Kidney capillary endothelial cell (primary cell): ENCODE measurements around the gene CCDC85C.

Experiments used
- DNase-seq: peaks from one replicate; pipeline ENCODE4 v3.0.0-alpha.2; 2018; ENCODE audit warnings: low spot score

CCDC85C gene

DNA sequence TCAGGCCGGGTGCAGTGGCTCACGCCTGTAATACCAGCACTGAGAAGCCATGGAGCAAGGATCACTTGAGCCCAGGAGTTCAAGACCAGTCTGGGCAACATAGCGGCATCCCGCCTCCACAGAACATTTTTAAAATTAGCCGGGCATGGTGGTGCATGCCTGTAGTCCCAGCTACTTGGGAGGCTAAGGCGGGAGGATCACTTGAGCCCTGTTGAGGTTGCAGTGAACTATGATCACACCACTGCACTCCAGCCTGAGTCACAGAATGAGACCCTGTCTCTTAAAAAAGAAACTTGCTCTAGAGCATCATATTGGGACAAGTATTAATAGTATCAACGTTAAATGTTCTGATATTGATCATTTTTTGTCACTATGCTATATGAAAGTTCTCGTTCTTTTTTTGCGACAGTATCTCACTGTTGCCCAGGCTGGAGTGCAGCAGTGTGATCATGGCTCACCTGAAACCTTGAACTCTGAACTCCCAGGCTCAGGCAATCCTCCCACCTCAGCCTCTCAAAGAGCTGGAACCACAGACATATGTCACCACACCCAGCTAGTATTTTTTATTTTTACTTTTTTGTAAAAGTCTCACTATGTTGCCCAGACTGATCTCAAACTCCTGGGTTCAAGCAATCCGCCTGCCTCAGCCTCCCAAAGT, 47.7 kb downstream of the CCDC85C start:
- no peak for DNase-seq

GRCh38 chr14:99554757-99555531, 49.1 kb downstream of the CCDC85C start:
- DNase-seq, result no peak

DNA sequence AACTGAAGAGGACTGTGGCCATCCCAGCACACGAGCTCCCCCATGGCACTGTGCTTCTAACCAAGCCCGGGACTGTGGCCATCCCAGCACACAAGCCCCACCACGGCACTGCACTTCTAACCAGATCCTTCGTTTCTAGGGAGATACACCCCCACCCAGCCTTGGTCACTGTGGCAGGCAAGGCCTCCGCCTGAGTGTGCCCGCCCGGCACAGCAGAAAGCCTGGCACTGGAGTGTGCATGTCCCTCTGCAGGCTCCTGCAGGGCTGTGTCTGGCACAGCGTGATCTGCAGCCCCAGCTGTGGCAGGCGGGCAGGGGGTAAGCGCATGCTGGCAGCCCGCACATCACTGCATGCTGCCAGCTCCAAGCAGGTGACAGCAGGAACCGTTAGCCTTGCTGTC, 49.8 kb downstream of the CCDC85C start:
- no peak for DNase-seq

DNA sequence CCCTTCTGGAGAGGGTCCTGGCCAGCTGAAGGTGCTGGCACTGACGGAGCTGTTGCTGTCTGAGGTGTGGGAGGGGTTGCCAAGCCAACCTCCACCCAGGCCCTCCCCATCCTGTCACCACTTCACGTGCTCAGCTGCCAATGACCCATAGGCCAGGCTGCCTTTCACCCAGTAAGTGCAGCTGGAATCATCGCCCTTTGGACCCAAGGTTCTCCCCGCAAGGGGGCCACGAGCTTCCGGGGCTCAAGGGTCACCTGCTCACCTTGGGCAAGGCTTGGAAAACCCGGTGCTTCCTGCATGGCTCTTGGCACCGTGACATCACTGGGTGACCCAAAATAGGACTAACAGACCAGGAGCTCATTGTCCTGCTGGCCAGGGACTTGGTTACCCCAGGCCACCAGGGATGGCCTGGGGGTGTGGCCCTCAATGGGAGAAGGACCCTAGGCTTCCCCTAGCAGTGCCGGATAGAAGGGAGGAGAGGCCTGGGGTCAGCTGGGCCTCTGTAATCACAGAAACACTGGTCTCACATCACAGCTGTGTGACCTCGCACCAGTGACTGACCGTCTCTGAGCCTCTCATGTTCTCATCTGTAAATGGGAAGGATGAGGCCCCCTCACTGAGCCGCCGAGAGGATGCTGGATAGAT, 51.3 kb downstream of the CCDC85C start:
- DNase-seq, result no peak

DNA sequence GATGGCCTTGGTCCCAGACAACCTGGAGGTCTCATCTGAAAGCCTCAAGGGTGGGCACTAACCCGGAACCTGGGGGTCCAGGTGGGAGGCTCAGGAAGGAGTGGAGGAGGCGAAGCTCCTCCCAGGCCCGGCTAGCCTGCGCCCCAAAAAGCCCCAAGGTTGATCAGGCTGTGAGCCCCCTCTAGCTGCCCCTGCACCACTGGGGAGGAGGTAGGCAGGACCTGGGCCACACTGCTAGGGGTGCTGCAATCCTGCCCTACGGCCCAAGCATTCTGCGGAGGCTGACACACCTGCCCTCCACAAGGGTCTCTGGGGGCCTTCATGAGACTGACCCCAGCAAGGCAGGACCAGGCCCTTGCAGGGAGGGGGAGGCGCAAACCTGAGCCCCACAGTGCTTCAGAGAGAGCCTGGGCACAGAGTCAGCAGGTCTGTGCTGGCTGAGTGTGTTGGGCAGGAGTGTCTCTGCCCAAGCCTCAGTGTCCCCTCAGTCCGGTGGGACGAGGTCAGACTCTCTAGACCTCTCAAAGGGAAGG, 51.9 kb downstream of the CCDC85C start:
- no peak for DNase-seq

- DNase-seq, result no peak
These were observed 52.7 kb downstream of the CCDC85C start for GRCh38 chr14:99551034-99551922.

GRCh38 chr14:99550387-99550992, 53.5 kb downstream of the CCDC85C start:
- no peak for DNase-seq

- no peak for DNase-seq
These were observed 54.3 kb downstream of the CCDC85C start for GRCh38 chr14:99549684-99550083.

GRCh38 chr14:99548871-99549515, 55.0 kb downstream of the CCDC85C start:
- DNase-seq, result no peak

DNA sequence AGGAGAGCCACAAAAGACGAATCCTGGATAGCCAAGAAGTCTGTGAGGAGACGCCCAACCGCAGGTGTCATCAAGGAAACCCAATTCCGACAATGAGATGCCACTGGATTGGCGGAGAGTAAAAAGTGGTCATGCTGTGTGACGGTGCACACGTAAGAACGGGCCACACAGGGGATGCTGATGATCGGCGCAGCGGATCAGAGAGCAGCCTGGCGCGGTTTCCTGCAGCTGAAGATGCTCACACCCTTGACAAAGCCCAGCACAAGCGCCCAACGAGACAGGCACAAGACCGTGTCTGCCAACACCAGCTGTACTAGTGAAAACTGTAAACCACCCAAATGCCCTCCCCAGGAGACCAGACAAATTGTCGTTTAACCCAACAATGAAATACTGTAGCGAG, 55.8 kb downstream of the CCDC85C start:
- no peak for DNase-seq

- no peak for DNase-seq
These were observed 57.6 kb downstream of the CCDC85C start for GRCh38 chr14:99546234-99546879.

DNA sequence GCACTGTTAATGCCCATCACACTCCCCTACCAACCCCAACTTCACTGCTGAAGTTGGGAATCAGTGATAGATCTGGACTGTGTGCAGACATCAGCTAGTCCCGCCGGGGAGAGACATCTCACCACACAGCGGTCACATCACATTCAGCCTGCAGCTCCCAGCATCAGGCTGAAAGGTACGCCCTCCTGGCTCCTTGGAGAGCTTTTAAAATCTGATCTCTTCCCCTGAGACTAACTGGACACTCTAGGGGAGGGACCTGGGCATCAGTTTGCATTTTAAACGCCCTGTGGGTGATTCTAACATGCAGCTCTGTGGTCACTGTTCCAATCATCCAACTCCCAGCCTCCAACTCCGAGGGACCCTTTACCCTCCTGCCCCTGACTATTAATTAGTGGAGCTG, 58.4 kb downstream of the CCDC85C start:
- DNase-seq, result no peak

DNA sequence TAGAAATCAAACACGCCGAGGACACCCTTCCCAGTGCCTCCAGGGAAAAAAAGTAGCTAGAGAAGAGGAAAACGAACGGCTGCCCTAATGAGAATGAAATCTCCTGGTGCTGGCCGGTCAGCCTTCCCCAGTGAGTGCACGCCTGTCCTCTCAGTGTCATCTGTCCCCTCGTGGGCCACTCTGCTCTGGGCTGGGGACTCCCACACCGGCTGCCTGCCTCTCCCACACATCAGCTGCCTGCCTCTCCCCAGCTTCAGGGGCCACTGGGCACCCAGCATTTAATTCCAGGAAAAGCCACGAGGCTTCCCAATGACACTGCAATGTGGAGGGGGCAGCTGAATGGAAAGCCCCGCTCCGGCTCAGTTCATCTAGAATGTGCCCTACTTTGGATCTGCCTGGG, 59.0 kb downstream of the CCDC85C start:
- no peak for DNase-seq

- no peak for DNase-seq
These were observed 60.0 kb downstream of the CCDC85C start for GRCh38 chr14:99543985-99544384.

DNA sequence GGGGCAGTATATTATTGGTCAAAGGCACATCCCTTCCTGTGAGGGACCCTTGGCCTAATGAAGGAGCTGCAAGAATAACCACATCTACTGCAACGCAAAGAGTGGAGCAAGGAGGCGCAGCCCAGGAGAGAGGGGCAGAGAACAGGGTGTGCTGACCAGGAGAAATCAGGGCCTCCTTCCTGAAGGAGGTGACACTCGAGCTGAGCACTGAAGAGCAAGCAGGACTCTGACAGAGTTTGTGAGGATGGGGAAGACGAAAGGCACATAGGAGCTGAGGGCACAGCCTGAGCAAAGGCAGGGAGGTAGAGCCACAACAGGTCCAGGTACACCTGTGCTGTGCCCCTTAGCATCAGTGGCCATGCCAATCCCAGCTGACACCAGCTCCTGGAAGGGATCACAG, 60.6 kb downstream of the CCDC85C start:
- DNase-seq, result no peak

DNA sequence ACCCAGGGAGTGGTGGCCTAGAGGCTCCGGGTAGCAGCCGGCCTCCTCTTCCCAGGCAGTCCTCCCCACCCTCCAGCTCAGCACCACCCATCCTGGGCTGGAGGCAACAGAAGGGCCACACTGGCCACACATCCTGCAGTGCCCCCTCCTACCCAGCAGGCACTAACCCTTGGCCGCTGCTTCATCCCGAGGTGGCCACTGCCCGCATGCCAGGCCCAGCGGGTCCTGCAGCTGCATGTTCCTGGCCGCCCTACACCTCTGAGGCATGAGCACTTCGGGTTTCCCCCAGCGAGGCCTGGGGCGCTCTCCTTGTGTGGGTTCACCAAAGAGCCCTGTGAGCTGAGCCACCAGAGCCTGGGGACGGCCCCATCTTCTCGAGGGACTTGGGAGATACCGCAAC, 61.4 kb downstream of the CCDC85C start:
- no peak for DNase-seq

DNA sequence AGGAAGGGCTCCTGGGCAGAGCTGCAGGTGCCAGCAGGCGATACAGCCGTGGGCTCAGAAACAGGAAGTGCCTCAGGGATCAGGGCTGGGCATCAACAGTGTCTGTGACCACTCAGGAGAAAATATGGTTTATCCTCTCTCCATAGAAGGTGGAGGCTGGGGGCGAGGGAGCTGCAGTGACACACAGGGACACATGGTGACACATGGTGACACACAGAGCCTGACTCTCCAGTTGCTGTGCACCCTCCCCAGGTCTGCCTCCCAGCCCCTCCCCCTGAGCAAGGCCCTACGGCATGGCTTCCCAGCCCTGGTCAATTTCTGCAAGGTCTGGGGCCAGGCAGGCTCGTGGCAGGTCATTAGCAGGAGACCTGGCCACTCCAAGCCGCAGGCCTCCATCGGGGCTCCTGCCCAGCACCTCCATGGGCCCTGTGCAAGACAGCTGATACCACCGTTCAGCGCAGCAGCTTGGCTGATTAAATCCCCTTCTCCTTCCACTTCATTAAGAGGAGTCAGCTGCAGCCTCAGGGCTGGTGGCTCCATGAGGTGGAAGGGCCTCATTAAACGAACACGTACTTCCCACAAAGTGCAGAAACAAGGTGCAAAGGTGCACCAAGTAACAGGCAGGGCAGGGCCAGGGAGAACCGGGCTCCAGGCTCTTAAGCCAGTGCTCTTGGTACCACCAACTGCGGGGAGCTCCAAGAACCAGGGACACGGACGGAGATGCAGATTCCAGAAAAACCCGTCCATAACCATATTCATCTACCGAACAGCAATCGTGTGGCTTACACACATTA, 62.1 kb downstream of the CCDC85C start:
- no peak for DNase-seq

DNA sequence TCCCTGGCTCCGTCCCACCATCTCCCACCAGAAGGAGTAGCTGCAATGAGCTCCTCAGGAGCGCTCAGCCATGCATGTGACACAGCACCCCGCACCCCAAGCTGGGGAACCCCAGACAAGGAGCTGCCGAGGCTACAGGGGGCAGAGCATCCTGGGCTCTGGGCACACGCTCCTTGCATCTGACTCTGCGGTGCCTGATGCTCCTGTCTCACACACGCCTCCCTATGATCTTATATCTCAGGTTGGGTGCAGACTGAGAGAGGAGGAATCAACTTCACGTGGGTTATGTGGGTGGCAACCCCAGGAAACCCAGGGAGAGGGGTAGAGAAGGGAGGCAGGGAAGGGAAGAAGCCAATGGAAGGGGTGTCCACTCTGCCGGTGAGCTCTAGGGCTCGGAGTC, 62.8 kb downstream of the CCDC85C start:
- no peak for DNase-seq

GRCh38 chr14:99540196-99541032, 63.6 kb downstream of the CCDC85C start:
- no peak for DNase-seq
